Endothelial cell (in vitro differentiated cells): Measurements from ENCODE around the gene ANO6. TPM values are rescaled to one million over a fixed set of nuclear protein-coding genes. Genes with fewer than 3 reads are reported as not detected.

Experiments
- DNase-seq: peaks from one replicate; pipeline ENCODE4 v3.0.0; 2021; ENCODE audit warnings: low spot score
- H3K27ac Mint-ChIP-seq: one replicate; pipeline ENCODE4 v1.8.0; 2021; ENCODE audit warnings: mixed read lengths, inconsistent platforms; ENCODE audit not compliant: unreplicated experiment
- H3K27me3 Mint-ChIP-seq: one replicate; pipeline ENCODE4 v1.8.0; 2021; ENCODE audit warnings: mild to moderate bottlenecking, moderate library complexity, mixed read lengths, inconsistent platforms; ENCODE audit not compliant: unreplicated experiment
- H3K36me3 Mint-ChIP-seq: one replicate; pipeline ENCODE4 v1.8.0; 2021; ENCODE audit warnings: mild to moderate bottlenecking, low read depth, mixed read lengths, inconsistent platforms; ENCODE audit not compliant: unreplicated experiment
- H3K4me1 Mint-ChIP-seq: one replicate; pipeline ENCODE4 v1.8.0; 2021; ENCODE audit warnings: mild to moderate bottlenecking, mixed read lengths, inconsistent platforms; ENCODE audit not compliant: unreplicated experiment
- H3K4me3 Mint-ChIP-seq: one replicate; pipeline ENCODE4 v1.8.0; 2021; ENCODE audit warnings: mild to moderate bottlenecking, mixed read lengths, inconsistent platforms; ENCODE audit not compliant: unreplicated experiment
- H3K9me3 Mint-ChIP-seq: one replicate; pipeline ENCODE4 v1.8.0; 2021; ENCODE audit warnings: mixed read lengths, inconsistent platforms; ENCODE audit not compliant: unreplicated experiment
- total RNA-seq: library from RNA; stranded (reverse); fragmentation: NEBNext Ultra II Directional; extraction: Animal tissue kit (Norgen Biotek cat#: 25700); gene quantifications from one replicate; pipeline ENCODE4 v1.2.1, GENCODE V29; 2021; ENCODE audit not compliant: unreplicated experiment
- TF ChIP-seq, protein P1 (sequence below): fragments of 200-600 bp; sonication (generic); IDR thresholded peaks from one replicate; pipeline ENCODE4 v1.5.0; 2021; ENCODE audit warnings: antibody characterized with exemption; ENCODE audit not compliant: unreplicated experiment

Gene ANO6
- total RNA-seq, 1 donor from 2014 or later, result 50.8 TPM

DNA sequence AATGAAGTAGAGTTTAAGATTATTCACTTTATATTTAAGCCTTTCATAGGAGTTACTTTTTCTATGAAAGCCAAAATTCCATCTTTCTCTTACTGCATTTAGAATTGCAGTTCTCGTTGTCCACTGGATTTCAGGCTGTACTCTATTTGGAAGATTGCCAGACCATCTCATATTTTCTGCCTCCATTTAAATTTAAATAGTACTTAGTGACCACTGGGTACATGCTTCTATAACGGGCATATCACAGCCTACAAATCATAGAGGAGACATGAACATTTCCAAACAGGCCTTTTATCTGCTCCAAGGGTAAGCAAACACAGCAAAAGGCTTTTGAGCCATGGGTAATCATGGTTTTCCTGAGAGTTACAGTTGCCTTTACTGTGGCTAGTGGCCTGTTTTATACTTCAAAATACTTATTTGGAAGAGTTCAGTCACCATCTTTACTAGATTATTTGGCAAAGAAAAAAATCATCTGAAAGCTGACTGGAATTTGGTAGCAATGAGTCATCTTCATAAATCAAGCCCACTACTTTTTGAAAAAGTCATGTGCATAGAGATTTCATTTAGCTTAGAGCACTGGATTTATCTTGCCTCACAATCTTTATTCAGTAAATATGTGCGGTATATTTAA, 15.7 kb downstream of the ANO6 start:
- H3K36me3 Mint-ChIP-seq, result peaks cover 5% of the 10 kb centered on the region
- no peak for DNase-seq
- peaks cover 5% of the 10 kb centered on the region for H3K27me3 Mint-ChIP-seq
- TF ChIP-seq, protein P1, sequence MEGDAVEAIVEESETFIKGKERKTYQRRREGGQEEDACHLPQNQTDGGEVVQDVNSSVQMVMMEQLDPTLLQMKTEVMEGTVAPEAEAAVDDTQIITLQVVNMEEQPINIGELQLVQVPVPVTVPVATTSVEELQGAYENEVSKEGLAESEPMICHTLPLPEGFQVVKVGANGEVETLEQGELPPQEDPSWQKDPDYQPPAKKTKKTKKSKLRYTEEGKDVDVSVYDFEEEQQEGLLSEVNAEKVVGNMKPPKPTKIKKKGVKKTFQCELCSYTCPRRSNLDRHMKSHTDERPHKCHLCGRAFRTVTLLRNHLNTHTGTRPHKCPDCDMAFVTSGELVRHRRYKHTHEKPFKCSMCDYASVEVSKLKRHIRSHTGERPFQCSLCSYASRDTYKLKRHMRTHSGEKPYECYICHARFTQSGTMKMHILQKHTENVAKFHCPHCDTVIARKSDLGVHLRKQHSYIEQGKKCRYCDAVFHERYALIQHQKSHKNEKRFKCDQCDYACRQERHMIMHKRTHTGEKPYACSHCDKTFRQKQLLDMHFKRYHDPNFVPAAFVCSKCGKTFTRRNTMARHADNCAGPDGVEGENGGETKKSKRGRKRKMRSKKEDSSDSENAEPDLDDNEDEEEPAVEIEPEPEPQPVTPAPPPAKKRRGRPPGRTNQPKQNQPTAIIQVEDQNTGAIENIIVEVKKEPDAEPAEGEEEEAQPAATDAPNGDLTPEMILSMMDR, result no peak
- no peak overlapping the region for H3K4me3 Mint-ChIP-seq
- H3K4me1 Mint-ChIP-seq, result peaks cover 38% of the 10 kb centered on the region
- H3K27ac Mint-ChIP-seq, result no peak overlapping the region
- H3K9me3 Mint-ChIP-seq, result no peaks in the 10 kb centered on the region

DNA sequence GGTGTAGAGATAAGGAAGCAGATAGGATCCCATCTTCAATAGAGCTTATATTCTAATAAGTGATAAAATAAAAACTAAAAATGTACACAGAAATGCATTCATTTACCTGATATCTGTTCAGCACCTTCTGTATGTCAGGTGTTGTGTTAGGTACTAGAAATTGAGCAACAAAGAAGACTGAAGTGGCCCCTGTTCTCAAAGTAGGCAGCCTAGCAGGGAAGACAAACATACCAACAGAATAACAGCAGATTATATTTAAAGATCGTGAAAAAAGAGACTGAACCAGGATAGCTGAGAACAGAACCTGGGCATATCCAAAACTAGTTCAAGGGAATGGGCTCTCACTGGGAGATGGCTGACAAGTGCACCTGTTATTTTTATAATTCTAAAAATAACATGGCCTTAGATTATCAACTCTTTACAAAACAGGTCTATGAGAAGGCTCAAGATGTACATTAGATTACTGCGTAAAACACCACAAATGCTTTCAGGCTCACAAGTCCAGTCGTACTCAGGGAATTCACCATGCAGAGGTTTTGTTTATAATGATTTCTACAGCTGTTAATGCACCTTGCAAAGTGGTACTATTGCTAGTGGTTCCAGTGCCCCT, 16.4 kb downstream of the ANO6 start:
- Mint-ChIP-seq H3K4me3 (no peak overlapping the region), H3K36me3 (peaks cover 5% of the 10 kb centered on the region), H3K9me3 (no peaks in the 10 kb centered on the region), H3K27ac (peak overlapping the region; percentile 31), H3K4me1 (peaks cover 41% of the 10 kb centered on the region), H3K27me3 (peaks cover 4% of the 10 kb centered on the region)
- no peak for DNase-seq
- TF ChIP-seq, protein P1, result no peak

DNA sequence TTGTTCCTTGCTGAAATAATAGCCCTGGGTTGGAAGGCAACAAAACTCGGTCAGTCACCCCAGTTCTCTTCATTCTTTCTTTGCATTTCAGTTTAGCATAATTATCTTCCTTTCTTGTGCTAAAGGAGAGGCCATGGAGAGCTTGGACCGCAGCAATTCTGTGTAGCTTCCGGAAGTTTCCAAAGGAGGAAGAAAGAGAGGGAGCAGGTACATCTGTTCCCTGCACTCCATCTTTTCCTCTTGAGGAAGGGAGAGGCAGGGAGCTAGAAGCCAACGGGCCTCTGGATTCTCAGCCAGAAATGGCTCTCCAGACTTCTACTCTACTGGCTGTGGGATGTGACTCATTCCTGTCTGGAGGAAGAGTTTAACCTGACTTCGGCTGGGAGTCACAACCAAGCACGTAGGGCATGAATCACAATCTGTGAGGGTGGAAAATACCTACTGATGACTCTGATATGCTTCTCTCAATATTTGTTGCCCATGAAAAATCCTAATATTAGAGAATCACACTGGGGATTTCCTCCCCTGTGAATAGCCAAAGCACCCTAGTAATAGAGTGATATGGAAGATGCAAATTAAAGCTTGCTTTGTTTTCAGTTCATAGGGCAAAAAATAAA, 17.0 kb downstream of the ANO6 start:
- H3K27me3 Mint-ChIP-seq, result peaks cover 4% of the 10 kb centered on the region
- no peak overlapping the region for H3K4me3 Mint-ChIP-seq
- peaks cover 41% of the 10 kb centered on the region for H3K4me1 Mint-ChIP-seq
- DNase-seq, result no peak
- H3K27ac Mint-ChIP-seq, result peak overlapping the region; percentile 44
- TF ChIP-seq, protein P1, result no peak
- H3K36me3 Mint-ChIP-seq, result peaks cover 5% of the 10 kb centered on the region
- H3K9me3 Mint-ChIP-seq, result no peaks in the 10 kb centered on the region

DNA sequence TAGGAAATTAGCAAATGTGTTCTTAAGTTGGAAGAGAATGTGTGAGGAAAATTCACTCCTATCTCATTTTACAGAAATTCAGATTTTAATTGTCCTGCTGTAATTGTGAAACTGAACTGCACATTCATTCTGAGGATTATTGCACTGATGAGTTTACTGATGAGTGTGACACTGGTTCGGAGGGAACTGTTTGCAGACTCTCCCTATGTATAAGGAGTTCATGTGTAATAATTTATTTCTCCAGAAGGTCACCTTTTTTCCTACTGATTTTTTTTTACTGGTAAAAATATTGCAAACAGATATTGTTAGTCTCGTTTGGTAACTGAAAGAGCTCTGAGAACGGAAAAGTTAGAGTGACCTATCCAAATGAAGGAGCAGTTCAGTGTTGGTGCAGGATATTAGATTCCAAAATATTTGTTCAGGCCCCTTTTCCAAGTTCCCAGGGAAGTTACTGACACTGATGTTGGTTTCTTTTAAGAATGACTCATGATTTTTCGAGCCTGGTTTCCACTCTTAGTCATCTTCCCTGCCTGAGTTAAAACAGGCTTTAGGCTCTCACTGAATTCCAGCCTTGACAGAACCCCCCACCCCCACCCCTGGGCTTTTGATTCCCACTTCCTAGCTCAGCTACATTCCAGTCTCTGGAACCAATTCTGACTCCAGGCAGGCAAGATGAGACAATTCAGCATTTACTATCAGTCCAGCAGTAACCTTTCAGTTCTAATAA, 18.4 kb downstream of the ANO6 start:
- Mint-ChIP-seq H3K36me3 (no peaks in the 10 kb centered on the region), H3K27ac (peak overlapping the region; percentile 98), H3K27me3 (peaks cover 4% of the 10 kb centered on the region), H3K4me1 (peaks cover 41% of the 10 kb centered on the region), H3K9me3 (no peaks in the 10 kb centered on the region), H3K4me3 (peak overlapping the region; percentile 20)
- DNase-seq, result peak; percentile 12
- TF ChIP-seq, protein P1, result no peak
